BLaER1 treated with 17β-estradiol and CSF1 and Interleukin-3, amounts not matched to agents 10 nM and 100 nM (cell line): ENCODE results near the gene NLRP6.
"Not testable (repeated sequence)": the region's sequence is repeated elsewhere in the genome, so short reads cannot be mapped to it uniquely, and the experiment has no call there.

Source experiments
- H3K27ac ChIP-seq, 11 experiments: shearing (Covaris generic); formaldehyde crosslinking; 2 replicates each; pipeline ENCODE4 v1.8.1; 2022
- H3K27me3 ChIP-seq, 11 experiments: shearing (Covaris generic); formaldehyde crosslinking; 2 replicates each; pipeline ENCODE4 v1.8.1; 2022
- H3K36me3 ChIP-seq, 11 experiments: shearing (Covaris generic); formaldehyde crosslinking; 2 replicates each; pipeline ENCODE4 v1.8.1; 2022
- H3K4me1 ChIP-seq, 10 experiments: shearing (Covaris generic); formaldehyde crosslinking; 2 replicates each; pipeline ENCODE4 v1.8.1; 2022
- H3K4me2 ChIP-seq, 11 experiments: shearing (Covaris generic); formaldehyde crosslinking; 2 replicates each; pipeline ENCODE4 v1.8.1; 2022
- H3K4me3 ChIP-seq, 10 experiments: shearing (Covaris generic); formaldehyde crosslinking; 2 replicates each; pipeline ENCODE4 v1.8.1; 2022
- H3K9ac ChIP-seq, 11 experiments: shearing (Covaris generic); formaldehyde crosslinking; 2 replicates each; pipeline ENCODE4 v1.8.1; 2022
- H3K9me3 ChIP-seq, 11 experiments: shearing (Covaris generic); formaldehyde crosslinking; replicated peaks in 1 of 11; 2 replicates each; pipeline ENCODE4 v1.8.1; 2022
- H4K20me1 ChIP-seq, 11 experiments: shearing (Covaris generic); formaldehyde crosslinking; 2 replicates each; pipeline ENCODE4 v1.8.1; 2022
- Cebpa-rat ChIP-seq, 11 experiments: shearing (Covaris generic); IDR thresholded peaks; 2 replicates each; pipeline ENCODE4 v1.8.1; 2022

Gene NLRP6

GRCh38 chr11:278001-278951 lies at the start of gene NLRP6:
Gene NLRP6, plus strand, starts transcription at chr11:278407. Its CDS starts 163 bp downstream, at chr11:278570.
- Histone ChIP-seq H3K4me2 (peak within 1 kb of the TSS; percentile 46 to 84 (median 64); a peak in 21 of 22 replicates), H3K27me3 (peaks cover 53 to 70% (median 60%) of the 10 kb centered on the region in 11 experiments), H4K20me1 (peaks cover 0 to 29% (median 7%) of the 10 kb centered on the region in 11 experiments; a peak in 10 of 22 replicates), H3K9ac (0 out of 22 replicates have a peak within 1 kb of the TSS, but pooled peaks of 1 of the 11 experiments have one; percentile 68), H3K27ac (no peak within 1 kb of the TSS; a peak in 1 of 22 replicates), H3K9me3 (peaks cover 0 to 31% (median 17%) of the 10 kb centered on the region in 11 experiments; a peak in 20 of 22 replicates), H3K36me3 (no peaks in the 10 kb centered on the region), H3K4me1 (peaks cover 32 to 77% (median 38%) of the 10 kb centered on the region in 10 experiments), H3K4me3 (peak within 1 kb of the TSS in 9 of 10 experiments; percentile 11 to 57 (median 43); a peak in 10 of 20 replicates)
- no peak for TF ChIP-seq Cebpa-rat (IDR thresholded peaks at IDR 0.05)

DNA sequence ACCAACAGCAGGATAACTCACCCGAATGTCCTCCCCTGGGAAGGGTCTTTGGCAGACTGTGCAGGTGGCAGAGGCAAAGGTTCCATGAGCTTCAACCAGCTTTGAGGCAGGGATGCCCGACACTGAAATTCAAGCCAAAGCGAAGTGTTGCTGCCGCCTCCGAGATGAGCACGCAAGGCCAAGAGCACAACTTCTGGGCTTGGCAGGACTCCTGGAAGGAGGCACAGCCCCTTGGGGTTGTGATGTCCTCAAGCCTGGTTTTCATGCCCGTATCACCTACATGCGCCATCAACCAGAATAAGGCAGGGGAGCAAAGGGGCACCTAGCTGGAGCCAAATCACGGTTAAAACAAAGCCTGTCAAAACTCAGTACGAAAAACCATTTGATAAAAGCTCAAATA lies 47.8 kb upstream of the NLRP6 start:
- H3K27me3 ChIP-seq: no peaks in the 10 kb centered on the region
- no peak overlapping the region for H3K4me3 ChIP-seq
- no peaks in the 10 kb centered on the region for H4K20me1 ChIP-seq
- no peak for TF ChIP-seq Cebpa-rat (IDR thresholded peaks at IDR 0.05)
- H3K36me3 ChIP-seq: peaks cover 0 to 32% (median 11%) of the 10 kb centered on the region in 11 experiments; a peak in 11 of 22 replicates
- peak overlapping the region in 1 of 11 experiments; percentile 34; a peak in 1 of 22 replicates for H3K4me2 ChIP-seq
- no peak overlapping the region for H3K9ac ChIP-seq
- no peak overlapping the region; a peak in 1 of 22 replicates for H3K27ac ChIP-seq
- H3K9me3 ChIP-seq: no peaks in the 10 kb centered on the region
- peaks cover 19 to 40% (median 29%) of the 10 kb centered on the region in 10 experiments for H3K4me1 ChIP-seq

GRCh38 chr11:232783-233565 lies 45.2 kb upstream of the NLRP6 start:
- Histone ChIP-seq H3K4me3 (no peak overlapping the region), H3K9me3 (no peaks in the 10 kb centered on the region), H3K36me3 (peaks cover 0 to 32% (median 11%) of the 10 kb centered on the region in 11 experiments; a peak in 11 of 22 replicates), H3K4me1 (peaks cover 15 to 26% (median 18%) of the 10 kb centered on the region in 10 experiments), H4K20me1 (peaks cover 0 to 10% (median 3%) of the 10 kb centered on the region in 11 experiments; a peak in 9 of 22 replicates), H3K9ac (peak overlapping the region in 2 of 11 experiments; percentile 5 to 12; a peak in 1 of 22 replicates), H3K27me3 (no peaks in the 10 kb centered on the region), H3K27ac (no peak overlapping the region), H3K4me2 (no peak overlapping the region)
- TF ChIP-seq Cebpa-rat (IDR thresholded peaks at IDR 0.05): no peak

- H3K4me2 ChIP-seq: peak overlapping the region; percentile 90 to 99 (median 93)
- peaks cover 27 to 38% (median 33%) of the 10 kb centered on the region in 10 experiments for H3K4me1 ChIP-seq
- H3K9me3 ChIP-seq: no peaks in the 10 kb centered on the region
- H3K9ac ChIP-seq: peak overlapping the region; percentile 93 to 98 (median 95)
- peaks cover 0 to 32% (median 24%) of the 10 kb centered on the region in 11 experiments; a peak in 16 of 22 replicates for H4K20me1 ChIP-seq
- no peaks in the 10 kb centered on the region for H3K27me3 ChIP-seq
- TF ChIP-seq Cebpa-rat (IDR thresholded peaks at IDR 0.05): no peak
- peak overlapping the region; percentile 87 to 100 (median 98) for H3K4me3 ChIP-seq
- peaks cover 15 to 33% (median 19%) of the 10 kb centered on the region in 11 experiments; a peak in 21 of 22 replicates for H3K36me3 ChIP-seq
- peak overlapping the region in 10 of 11 experiments; percentile 84 to 97 (median 91); a peak in 19 of 22 replicates for H3K27ac ChIP-seq
These were observed 43.0 kb upstream of the NLRP6 start for GRCh38 chr11:235180-235579.

GRCh38 chr11:235609-235996 lies 42.6 kb upstream of the NLRP6 start:
- peak overlapping the region; percentile 87 to 100 (median 98) for H3K4me3 ChIP-seq
- H3K4me1 ChIP-seq: peaks cover 27 to 38% (median 33%) of the 10 kb centered on the region in 10 experiments
- H3K36me3 ChIP-seq: peaks cover 18 to 33% (median 23%) of the 10 kb centered on the region in 11 experiments
- TF ChIP-seq Cebpa-rat (IDR thresholded peaks at IDR 0.05): no peak
- H3K27ac ChIP-seq: peak overlapping the region; percentile 70 to 97 (median 91)
- no peaks in the 10 kb centered on the region for H3K27me3 ChIP-seq
- peak overlapping the region; percentile 93 to 98 (median 95) for H3K9ac ChIP-seq
- peaks cover 0 to 33% (median 28%) of the 10 kb centered on the region in 11 experiments; a peak in 17 of 22 replicates for H4K20me1 ChIP-seq
- peak overlapping the region; percentile 90 to 99 (median 93) for H3K4me2 ChIP-seq
- no peaks in the 10 kb centered on the region for H3K9me3 ChIP-seq

DNA sequence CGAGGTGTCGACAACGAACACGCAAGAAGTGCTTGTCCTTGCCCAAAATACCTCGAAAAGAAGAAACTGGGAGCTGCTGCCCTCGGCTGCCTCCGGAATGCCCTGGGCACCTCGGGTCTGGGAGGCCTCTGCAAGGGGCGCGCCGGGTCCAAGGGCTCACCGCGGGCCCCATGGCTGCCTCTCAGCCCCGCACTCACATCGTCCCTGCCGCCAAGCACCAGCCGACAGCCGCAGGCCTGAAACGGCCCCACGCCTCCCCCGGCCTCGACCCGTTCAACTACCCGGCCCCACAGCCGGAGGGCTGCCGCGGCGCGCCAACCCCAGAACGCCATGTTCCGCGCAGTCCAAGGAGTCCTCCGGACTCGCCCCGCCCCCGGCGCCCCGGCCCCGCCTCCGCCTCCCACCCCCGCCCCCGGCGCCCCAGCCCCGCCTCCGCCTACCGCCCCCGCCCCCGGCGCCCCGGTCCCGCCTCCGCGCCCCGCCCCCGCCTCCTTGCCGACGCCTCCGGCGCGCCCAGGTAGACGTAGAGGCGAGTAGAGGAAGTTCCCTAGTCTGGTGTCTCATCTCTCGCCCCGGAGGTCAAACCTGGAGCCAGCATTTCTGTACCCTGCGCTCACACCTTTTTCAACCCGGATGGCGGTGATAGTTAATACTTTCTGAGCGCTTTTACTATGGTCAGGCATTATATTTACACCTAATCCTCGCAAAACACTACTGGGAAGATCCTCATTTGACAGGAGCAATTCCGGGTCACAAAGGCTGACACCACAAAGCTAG lies 42.0 kb upstream of the NLRP6 start, which contains the start of gene SIRT3:
TSS of gene SIRT3 (minus strand) at position 346 of the 777 bp plus-strand sequence. CDS start at position 332, 14 bp downstream.
- H3K27ac ChIP-seq: peak within 1 kb of the TSS; percentile 76 to 97 (median 95)
- H3K4me2 ChIP-seq: peak within 1 kb of the TSS; percentile 90 to 99 (median 95)
- H3K36me3 ChIP-seq: peaks cover 24 to 37% (median 29%) of the 10 kb centered on the region in 11 experiments
- TF ChIP-seq Cebpa-rat (IDR thresholded peaks at IDR 0.05): no peak
- H3K9ac ChIP-seq: peak within 1 kb of the TSS; percentile 93 to 99 (median 96)
- no peaks in the 10 kb centered on the region for H3K27me3 ChIP-seq
- H3K4me1 ChIP-seq: peaks cover 27 to 38% (median 33%) of the 10 kb centered on the region in 10 experiments
- no peaks in the 10 kb centered on the region for H3K9me3 ChIP-seq
- H4K20me1 ChIP-seq: peaks cover 0 to 38% (median 33%) of the 10 kb centered on the region in 11 experiments; a peak in 17 of 22 replicates
- peak within 1 kb of the TSS; percentile 87 to 100 (median 98) for H3K4me3 ChIP-seq

DNA sequence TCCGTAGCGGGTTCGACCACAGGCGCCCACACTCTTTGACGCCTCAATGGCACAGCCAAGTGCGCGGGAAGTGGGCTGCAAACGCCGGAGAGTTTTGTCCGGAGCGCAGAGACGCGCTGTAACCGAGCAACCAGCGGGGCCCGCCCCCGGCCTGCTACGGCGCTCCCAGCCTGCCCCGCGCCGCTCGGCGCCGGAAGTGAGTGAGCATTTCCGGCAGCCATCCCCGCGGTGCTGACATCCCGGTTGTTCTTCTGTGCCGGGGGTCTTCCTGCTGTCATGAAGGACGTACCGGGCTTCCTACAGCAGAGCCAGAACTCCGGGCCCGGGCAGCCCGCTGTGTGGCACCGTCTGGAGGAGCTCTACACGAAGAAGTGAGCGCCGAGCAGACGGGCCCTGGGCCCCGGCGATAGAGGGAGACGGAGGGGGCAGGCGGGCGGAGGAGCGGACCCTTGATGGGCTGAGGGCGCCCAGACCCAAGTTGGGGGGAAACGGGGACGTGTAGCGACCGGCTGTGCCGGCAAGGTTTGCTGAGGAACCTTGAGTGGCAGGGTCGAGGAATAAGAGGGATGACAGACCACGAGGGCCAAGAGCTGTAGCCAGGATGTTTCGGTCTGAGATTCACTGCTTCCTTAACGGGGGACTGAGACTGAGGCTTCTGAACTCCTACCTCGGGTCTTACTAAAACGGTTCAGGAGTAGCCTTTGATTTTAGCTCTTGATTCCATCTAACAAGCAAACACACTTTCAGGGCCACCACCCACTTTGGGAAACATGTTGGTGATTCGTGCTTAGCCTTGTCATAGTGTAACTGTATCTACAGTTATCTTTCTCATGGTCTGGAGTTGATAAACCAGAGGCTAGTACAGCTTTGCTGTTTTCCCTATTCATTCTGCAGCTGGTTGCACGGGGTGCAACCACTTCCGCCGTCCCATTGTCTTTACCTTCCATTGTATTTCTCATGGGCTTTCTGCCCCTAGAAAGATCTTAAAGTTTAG lies 41.1 kb upstream of the NLRP6 start, which contains the start of gene PSMD13:
TSS of gene PSMD13 (plus strand) at position 203 of the 994 bp plus-strand sequence. CDS start at position 277, 74 bp downstream.
- TF ChIP-seq Cebpa-rat (IDR thresholded peaks at IDR 0.05): no peak
- H3K36me3 ChIP-seq: peaks cover 32 to 45% (median 38%) of the 10 kb centered on the region in 11 experiments
- H3K27ac ChIP-seq: peak within 1 kb of the TSS; percentile 76 to 97 (median 95)
- peak within 1 kb of the TSS; percentile 87 to 100 (median 98) for H3K4me3 ChIP-seq
- H3K4me2 ChIP-seq: peak within 1 kb of the TSS; percentile 90 to 99 (median 95)
- H3K9ac ChIP-seq: peak within 1 kb of the TSS; percentile 93 to 99 (median 96)
- no peaks in the 10 kb centered on the region for H3K27me3 ChIP-seq
- H4K20me1 ChIP-seq: peaks cover 0 to 46% (median 42%) of the 10 kb centered on the region in 11 experiments; a peak in 17 of 22 replicates
- no peaks in the 10 kb centered on the region for H3K9me3 ChIP-seq
- peaks cover 27 to 38% (median 33%) of the 10 kb centered on the region in 10 experiments for H3K4me1 ChIP-seq

DNA sequence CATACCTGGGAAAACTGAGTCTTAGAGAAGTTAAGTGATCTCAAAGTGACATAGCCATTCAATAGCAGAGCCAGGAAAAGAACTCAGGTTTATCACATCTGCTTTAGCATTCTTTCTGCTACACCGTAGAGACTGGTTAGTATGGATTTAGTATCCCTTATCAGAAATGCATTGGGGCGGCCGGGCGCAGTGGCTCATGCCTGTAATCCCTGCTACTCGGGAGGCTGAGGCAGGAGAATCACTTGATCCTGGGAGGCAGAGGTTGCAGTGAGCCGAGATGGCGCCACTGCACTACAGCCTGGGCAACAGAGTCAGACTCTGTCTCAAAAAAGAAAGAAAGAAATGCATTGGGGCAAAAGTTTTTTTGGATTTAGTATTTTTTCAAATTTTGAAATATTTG lies 39.9 kb upstream of the NLRP6 start:
- H3K4me3 ChIP-seq: peak overlapping the region; percentile 87 to 100 (median 98); a peak in 16 of 20 replicates
- H3K4me2 ChIP-seq: peak overlapping the region; percentile 84 to 96 (median 93)
- not testable (repeated sequence) for H3K9me3 ChIP-seq, H3K27me3 ChIP-seq
- H3K4me1 ChIP-seq: peaks cover 27 to 38% (median 33%) of the 10 kb centered on the region in 10 experiments
- peak overlapping the region in 4 of 11 experiments; percentile 91 to 95 (median 93); a peak in 7 of 22 replicates for H3K27ac ChIP-seq
- H3K9ac ChIP-seq: peak overlapping the region; percentile 90 to 99 (median 96); a peak in 18 of 22 replicates
- H4K20me1 ChIP-seq: peaks cover 0 to 52% (median 46%) of the 10 kb centered on the region in 11 experiments; a peak in 17 of 22 replicates
- peaks cover 40 to 52% (median 47%) of the 10 kb centered on the region in 11 experiments for H3K36me3 ChIP-seq
